ENCODE results near the gene ADARB2.
"Not testable (repeated sequence)": the region's sequence is repeated elsewhere in the genome, so short reads cannot be mapped to it uniquely, and the experiment has no call there.

Gene ADARB2

DNA sequence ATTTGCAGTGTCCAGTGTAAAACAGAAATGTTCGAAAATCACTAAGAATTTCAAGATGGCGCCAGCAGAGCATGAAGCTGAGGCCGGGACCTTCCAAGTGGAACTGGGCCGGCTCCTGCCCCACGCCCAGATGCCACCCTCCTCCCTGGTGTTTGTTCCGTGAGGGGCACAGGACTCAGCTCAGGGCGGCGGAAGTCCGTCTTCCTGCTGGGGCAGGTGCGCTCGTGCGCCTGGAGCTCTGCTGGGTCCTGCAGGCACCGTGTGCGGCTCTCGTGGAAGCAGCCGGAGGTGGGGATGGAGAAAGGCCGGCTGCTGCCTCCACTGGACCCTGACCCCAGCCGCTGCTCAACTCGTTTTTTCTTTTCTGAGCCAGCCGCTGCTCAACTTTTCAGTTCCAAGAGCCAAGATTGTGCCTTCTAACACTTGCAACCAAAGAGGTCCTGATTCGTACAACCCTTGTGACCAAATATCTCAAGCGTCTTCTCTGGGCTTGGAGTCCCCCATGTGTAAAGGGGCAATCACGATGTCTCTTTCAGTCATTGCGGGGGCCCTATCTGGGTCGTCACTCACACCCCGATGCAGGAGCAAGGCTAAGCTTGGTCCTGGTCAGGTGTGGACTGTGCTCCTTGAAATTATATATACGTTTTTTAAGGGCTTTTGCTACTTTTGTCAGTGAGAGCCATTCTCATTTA lies 334.4 kb downstream of the ADARB2 start:
- no peak overlapping the region for H3K4me3 ChIP-seq (ENCODE audit: low read length)
- no peak for TF ChIP-seq ZNF274 (IDR thresholded peaks at IDR 0.05; ENCODE audit: low read depth, low read length)

DNA sequence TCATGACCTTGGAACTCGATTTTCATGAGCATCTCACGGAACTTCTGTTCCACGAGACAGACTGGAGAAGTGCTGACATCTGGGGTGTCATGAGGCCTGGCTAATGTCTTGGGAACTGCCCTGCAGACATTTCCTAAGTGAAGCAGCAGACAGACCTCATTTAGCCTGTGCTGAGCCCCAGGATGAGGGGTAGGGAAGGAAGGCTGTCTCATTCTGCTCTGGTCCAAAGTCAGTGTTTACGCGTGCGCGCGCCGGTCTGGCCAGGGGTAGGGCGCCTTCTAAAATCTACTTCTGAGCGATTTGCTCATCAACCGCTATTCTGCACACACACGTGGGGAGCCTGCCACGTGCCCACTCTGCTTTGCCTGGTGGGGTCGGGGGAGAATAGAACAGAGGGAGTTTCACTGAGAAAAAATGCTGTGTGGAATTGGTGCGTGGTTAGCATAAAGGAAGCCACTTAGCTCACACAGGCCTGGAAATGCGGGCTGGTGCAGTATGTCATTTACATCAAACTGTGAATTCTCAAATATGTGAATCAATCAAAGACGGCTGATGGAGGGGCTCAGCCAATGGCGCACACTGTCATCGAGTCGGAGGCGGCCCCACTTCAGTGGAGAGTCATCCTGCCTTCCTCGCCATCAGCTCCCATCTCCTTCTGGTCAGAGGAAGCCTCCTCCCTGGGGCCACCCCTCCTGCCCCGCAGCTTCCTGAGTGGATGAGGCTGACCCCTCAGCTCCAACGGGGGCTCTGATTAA lies 335.1 kb downstream of the ADARB2 start:
- no peak for TF ChIP-seq ZNF274 (IDR thresholded peaks at IDR 0.05; ENCODE audit: low read depth, low read length)
- H3K4me3 ChIP-seq (ENCODE audit: low read length), result no peak overlapping the region

DNA sequence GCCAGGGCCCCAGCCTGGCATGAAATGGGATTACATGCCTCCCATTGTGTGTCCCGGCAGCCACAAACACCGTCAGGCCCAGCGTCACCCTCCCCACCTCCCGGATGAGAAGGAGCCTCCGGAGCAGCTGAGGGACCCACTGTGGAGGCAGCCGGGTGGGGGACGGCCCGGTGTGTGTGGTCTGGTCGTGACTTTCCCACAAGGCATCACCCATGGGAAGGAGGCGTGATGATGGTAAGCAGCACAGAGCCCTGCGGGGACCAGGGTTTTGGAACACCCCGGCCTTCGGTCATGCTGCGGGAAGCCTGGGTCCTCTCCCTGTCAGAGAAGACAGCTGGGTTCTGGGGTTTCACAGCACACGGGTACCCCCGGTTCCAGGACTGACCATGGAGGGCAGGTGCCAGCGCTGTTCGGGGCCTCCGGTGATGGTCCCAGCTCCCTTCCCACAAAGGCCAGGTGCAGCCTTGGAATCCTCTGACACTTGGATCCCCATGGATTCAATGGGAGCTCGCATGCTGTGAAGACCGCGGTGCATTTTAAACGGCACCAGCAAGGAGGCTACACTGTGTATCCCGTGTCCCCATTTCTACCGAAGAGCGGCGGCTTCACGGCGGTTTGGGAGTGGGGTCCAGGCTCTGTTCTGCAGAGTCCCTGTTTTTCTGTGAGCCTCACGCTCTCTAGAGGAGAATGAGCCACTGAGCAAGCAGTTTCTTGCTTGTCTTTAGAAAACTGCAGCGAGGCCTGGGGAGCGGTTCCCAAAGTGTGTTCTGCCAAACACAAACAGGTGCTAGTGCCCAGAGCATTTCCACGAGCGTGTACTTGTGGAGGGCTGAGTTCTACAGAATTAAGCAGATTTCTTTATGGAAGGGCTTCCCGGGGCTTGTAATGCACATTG lies 336.0 kb downstream of the ADARB2 start:
- no peak for TF ChIP-seq ZNF274 (IDR thresholded peaks at IDR 0.05; ENCODE audit: low read depth, low read length)
- no peak overlapping the region for H3K4me3 ChIP-seq (ENCODE audit: low read length)

DNA sequence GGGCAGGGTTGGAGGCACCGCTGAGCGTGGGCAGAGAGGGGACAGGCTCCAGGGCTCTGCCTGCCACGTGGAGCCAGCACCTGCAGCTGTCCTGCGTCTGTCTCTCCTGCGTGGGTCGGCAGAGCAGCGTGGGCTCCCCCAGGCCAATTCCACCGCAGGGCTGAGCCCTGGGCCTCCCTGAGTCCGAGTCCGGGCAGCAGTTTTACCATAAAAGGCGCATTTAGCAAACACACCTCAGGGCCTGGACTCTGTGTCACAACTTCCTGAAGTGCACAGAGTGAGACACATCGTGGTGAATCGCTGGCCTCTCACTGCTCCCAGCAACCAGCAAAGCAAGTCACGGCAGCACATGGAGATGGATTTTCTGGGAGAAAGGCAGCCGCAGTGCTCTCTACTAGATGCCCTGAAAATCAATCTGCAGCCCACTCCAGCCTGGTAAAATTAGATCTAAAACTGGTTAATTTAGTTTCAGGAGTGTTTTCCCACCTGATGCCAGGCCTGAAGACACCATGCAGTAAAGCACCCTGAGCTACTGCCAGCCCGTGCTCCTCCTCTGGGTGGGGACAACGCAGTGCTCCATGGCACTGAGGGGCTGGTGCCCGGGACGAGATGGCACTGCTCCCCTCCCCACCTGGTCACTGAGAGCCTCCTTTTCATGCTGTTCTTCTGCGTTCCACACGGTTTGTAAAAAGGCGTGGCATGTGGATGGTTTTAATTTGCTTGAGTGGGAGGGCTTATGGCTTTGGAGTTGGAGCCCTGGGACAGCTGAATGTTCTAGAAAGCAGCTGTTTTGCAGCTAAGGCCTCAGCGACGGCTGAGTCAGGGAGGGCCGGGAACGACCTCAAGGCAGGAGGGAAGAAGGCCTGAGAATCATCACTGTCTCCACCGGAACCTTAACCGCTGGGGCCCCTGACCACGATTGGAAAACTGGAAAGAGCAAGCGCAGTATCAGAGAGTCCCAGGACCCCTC lies 336.9 kb downstream of the ADARB2 start:
- no peak overlapping the region for H3K4me3 ChIP-seq (ENCODE audit: low read length)
- TF ChIP-seq ZNF274 (IDR thresholded peaks at IDR 0.05; ENCODE audit: low read depth, low read length), result no peak

DNA sequence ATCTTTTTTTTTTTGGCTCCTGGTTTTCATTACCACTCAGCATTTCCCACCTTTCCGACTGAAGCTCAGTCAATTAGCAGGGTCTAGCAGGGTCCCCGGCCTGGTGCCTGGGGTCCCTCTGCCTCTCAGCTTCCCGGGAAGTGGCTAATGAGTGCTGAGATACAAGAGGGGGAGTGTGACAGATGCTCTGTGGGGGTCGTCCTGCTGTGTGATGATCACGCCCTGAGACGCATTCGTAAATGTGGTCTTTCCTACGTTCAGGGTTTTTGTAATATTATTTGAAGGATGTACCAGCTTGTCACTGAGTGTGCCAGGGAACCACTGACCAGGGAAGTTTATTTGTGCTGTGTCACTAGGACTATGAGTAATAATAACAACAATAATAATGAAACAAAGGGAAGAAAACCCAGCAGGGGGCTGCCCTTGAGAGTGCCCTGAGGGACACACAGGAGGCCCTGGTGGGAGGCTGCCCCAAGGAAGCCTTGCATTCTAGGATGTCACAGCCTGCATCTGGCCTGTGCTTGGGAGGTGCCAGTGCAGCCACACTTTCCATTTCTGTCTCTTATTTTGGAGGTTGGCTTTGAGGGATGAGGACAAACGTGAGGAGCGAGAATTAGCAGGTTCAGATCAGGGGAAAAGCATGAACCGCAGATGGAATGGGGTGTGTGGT lies 337.8 kb downstream of the ADARB2 start:
- TF ChIP-seq ZNF274 (IDR thresholded peaks at IDR 0.05; ENCODE audit: low read depth, low read length), result no peak
- no peak overlapping the region for H3K4me3 ChIP-seq (ENCODE audit: low read length)

DNA sequence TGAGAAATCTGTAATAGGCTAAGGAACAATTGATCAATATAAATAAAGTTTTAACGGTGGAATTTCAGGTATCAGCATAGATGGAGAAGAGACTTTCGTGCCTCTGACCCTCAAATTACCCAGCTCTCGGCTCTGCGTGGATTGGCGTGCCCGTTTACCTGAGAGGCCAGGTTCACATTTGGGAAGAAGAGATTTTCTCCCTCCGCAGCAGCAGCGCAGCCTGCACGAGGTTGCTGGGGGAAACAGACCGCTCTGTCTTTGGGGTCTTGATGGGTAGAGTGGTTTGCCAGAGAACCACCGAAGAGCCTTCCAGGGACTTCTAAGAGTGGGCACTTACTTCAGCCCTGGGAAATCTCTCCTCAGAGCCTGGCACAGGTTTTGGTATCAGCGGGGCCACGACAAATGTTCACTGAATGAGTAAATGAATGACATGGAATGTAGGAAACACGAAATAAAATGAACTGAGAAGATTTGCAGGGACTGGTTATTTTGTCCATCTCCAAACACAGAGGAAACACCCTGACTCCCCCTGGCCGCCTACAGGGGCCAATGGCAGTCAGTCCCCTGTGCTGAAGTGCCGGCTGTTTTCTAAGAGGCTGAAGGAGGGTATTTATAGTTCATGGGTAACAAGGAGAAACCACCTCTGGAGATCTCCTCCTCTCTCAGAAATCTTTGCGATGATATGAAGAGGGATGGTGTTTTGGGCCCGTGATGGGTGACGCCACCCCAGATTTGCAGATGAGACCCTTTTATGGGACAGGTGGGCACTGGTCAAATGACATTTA lies 338.5 kb downstream of the ADARB2 start:
- no peak for TF ChIP-seq ZNF274 (IDR thresholded peaks at IDR 0.05; ENCODE audit: low read depth, low read length)
- no peak overlapping the region for H3K4me3 ChIP-seq (ENCODE audit: low read length)

DNA sequence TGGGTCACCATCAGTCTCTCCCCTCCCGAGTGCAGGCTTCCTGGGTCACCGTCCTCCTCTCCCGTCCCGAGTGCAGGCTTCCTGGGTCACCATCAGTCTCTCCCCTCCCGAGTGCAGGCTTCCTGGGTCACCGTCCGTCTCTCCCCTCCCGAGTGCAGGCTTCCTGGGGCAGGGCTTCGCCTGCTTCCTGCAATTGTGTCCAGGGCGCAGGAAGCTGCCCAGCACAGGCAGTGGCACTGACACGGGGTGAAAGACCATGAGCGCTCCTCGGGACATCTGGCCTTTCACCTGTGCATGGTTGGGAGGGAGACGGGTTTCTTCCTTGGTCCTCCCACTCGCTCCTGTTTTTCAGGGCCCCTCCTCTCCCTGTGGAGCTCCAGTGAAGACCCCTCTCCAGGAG lies 339.2 kb downstream of the ADARB2 start:
- H3K4me3 ChIP-seq (ENCODE audit: low read length), result not testable (repeated sequence)

DNA sequence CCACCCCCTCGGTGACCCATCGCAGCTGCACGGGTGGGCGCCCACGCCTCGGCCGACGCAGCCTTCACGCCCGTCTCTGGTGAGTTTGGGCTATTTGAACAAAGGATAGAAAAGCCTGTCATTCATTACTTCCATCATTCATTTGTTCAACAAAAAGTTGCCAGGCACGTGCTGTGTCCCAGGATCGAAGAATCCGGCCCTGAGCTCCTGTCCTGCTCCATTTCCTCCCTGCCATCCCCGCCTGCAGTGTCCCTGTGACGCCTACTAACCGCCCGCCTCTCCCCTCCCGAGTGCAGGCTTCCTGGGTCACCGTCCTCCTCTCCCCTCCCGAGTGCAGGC lies 341.1 kb downstream of the ADARB2 start:
- no peak overlapping the region for H3K4me3 ChIP-seq (ENCODE audit: low read length)
- TF ChIP-seq ZNF274 (IDR thresholded peaks at IDR 0.05; ENCODE audit: low read depth, low read length), result no peak

DNA sequence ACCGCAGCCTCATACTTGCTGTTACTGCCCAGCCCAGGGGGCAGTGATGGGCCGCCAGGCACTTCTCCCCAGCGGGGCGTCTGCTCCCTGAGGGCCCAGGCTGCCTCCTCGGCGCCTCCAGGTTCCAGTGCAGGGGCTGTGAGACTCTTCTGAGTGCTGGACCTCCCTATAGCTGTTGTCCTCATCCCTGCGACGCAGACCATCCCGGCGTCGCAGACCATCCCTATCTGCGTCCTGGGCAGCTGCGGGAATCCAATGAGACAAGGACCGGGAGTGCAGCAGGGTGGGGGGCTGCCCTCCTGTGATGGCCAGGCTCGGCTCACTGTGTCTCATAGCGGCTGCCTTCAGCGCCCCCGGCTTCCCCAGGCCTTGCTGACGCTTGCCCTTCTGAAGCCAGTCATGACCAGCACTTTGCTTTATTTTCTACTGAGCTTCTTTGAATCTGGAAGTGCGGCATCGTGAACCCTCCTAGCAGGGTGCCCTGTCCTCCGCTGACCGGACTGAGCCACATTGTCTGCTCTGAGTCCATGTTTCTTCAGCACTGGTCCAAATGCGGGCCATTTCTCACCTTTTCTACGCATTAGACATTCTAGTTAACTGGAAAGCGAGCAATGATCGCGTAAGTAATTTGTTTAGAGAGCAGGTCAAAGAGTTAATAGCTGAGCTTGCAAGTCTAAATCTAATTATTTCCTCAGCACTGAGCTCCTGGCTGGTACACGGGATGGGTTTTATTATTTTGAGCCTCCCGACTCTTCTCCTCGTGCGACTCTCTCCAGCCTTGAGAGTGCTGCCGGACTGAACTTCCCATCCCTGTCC lies 341.6 kb downstream of the ADARB2 start:
- H3K4me3 ChIP-seq (ENCODE audit: low read length), result no peak overlapping the region
- TF ChIP-seq ZNF274 (IDR thresholded peaks at IDR 0.05; ENCODE audit: low read depth, low read length), result no peak

DNA sequence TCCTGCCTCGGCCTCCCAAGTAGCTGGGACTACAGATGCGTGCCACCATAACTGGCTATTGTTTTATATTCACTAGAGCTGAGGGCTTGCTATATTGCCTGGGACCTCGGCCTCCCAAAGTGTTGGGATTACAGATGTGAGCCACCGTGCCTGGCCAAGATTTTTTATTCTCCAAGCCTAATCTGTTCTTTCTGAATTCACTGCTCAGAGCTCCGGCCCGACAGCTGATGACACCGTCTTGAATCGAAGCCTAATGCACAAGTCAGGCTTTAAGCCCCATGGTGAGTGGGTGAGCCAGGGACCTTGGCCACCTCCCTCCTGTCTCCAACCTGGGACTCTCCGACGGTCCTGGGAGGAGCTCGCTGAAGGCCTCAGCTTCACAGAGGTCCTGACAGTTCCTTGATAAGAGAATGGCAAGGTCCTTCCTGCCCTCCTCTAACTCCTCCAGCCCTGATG lies 342.3 kb downstream of the ADARB2 start:
- no peak for TF ChIP-seq ZNF274 (IDR thresholded peaks at IDR 0.05; ENCODE audit: low read depth, low read length)
- H3K4me3 ChIP-seq (ENCODE audit: low read length), result no peak overlapping the region

DNA sequence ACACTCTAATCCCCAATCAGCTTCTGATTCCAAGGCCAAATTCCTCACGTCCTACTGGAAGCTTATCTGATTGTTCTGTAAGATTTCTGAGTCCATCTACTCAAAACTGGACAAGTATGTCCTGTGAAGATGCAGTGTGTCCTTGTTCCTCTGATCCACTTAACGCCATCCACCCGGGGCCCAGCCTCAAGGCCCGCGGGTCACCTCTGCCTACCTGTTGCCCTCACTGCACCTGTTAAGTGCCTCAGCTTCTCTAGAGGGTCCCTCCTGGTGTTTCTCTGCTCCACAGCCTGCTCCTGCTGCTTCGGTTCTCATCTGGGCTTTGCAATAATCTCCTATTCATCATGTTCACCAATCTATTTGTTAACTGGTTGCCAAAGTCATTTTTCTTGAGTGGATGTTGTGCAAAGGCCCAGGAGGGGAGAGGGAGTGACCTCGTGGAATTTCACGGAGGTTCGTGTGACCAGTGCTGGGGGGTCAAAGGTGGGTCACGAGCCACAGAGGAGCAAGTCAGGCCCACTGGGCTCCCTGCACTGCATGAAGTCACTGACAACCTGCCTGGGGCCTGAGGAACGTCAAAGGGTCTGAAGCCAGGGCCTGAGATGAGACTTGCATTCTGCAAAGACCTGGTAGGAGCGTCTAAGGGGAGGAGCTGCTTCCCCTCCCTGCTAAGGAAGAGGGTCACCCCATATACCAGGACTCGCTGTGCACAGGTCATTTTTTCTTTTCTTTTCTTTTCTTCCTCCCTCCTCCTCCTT lies 343.0 kb downstream of the ADARB2 start:
- no peak overlapping the region for H3K4me3 ChIP-seq (ENCODE audit: low read length)
- no peak for TF ChIP-seq ZNF274 (IDR thresholded peaks at IDR 0.05; ENCODE audit: low read depth, low read length)
